H9 (cell line): Measurements from ENCODE around the gene FBN3. TPM values are rescaled to one million over a fixed set of nuclear protein-coding genes. Genes with fewer than 3 reads are reported as not detected.

Source experiments
- DNase-seq: peaks from one replicate; pipeline ENCODE4 v3.0.0-alpha.2; 2017
- H2AFZ ChIP-seq: one replicate; pipeline ENCODE4 v1.6.1; 2013; ENCODE audit warnings: mild to moderate bottlenecking, low read length, control low read depth, moderate library complexity
- H2AK5ac ChIP-seq: 2 replicates; pipeline ENCODE4 v1.6.1; 2013; ENCODE audit warnings: low read length, control low read depth, mixed read lengths; ENCODE audit not compliant: insufficient read length
- H2BK120ac ChIP-seq: one replicate; pipeline ENCODE4 v1.6.1; 2013; ENCODE audit warnings: low read depth, mild to moderate bottlenecking, low read length, control low read depth, inconsistent platforms; ENCODE audit not compliant: poor library complexity, severe bottlenecking
- H2BK12ac ChIP-seq: 2 replicates; pipeline ENCODE4 v1.6.1; 2013; ENCODE audit warnings: low read length, control low read depth, mixed read lengths, low read depth; ENCODE audit not compliant: insufficient read length
- H2BK15ac ChIP-seq: 2 replicates; pipeline ENCODE4 v1.6.1; 2013; ENCODE audit warnings: low read depth, low read length, control low read depth
- H2BK20ac ChIP-seq: one replicate; pipeline ENCODE4 v1.6.1; 2013; ENCODE audit warnings: low read depth, mild to moderate bottlenecking, low read length, control low read depth, inconsistent platforms; ENCODE audit not compliant: poor library complexity, severe bottlenecking
- H2BK5ac ChIP-seq: 2 replicates; pipeline ENCODE4 v1.6.1; 2013; ENCODE audit warnings: low read length, control low read depth, mixed read lengths; ENCODE audit not compliant: insufficient read length
- H3K14ac ChIP-seq: 2 replicates; pipeline ENCODE4 v1.6.1; 2013; ENCODE audit warnings: low read length, control low read depth; ENCODE audit not compliant: insufficient read depth
- H3K18ac ChIP-seq: 2 replicates; pipeline ENCODE4 v1.6.1; 2013; ENCODE audit warnings: low read depth, mild to moderate bottlenecking, mixed read lengths, low read length, control low read depth; ENCODE audit not compliant: insufficient read length
- H3K23ac ChIP-seq: 2 replicates; pipeline ENCODE4 v1.6.1; 2013; ENCODE audit warnings: low read length, control low read depth, mixed read lengths, low read depth; ENCODE audit not compliant: insufficient read length
- H3K23me2 ChIP-seq: 2 replicates; pipeline ENCODE4 v1.6.1; 2013; ENCODE audit warnings: low read depth, mild to moderate bottlenecking, mixed read lengths, low read length, control low read depth; ENCODE audit not compliant: insufficient read length, poor library complexity, severe bottlenecking
- H3K27ac ChIP-seq: 2 replicates; pipeline ENCODE4 v1.5.1; 2013; ENCODE audit warnings: low read length, control low read depth, mixed read lengths, low read depth; ENCODE audit not compliant: insufficient read length
- H3K27me3 ChIP-seq: 2 replicates; pipeline ENCODE4 v1.6.1; 2013; ENCODE audit warnings: low read length, control low read depth, inconsistent platforms; ENCODE audit not compliant: insufficient read depth
- H3K4ac ChIP-seq: 2 replicates; pipeline ENCODE4 v1.6.1; 2013; ENCODE audit warnings: low read depth, mild to moderate bottlenecking, control low read depth, inconsistent platforms, low read length, moderate library complexity
- H3K4me1 ChIP-seq: 2 replicates; pipeline ENCODE4 v1.6.1; 2013; ENCODE audit warnings: low read length, control low read depth, inconsistent platforms; ENCODE audit not compliant: insufficient read depth
- H3K4me2 ChIP-seq: 2 replicates; pipeline ENCODE4 v1.6.1; 2013; ENCODE audit warnings: low read length, control low read depth, mixed read lengths; ENCODE audit not compliant: insufficient read length, insufficient read depth
- H3K56ac ChIP-seq: 2 replicates; pipeline ENCODE4 v1.6.1; 2013; ENCODE audit warnings: low read depth, mild to moderate bottlenecking, mixed read lengths, low read length, control low read depth; ENCODE audit not compliant: insufficient read length
- H3K79me1 ChIP-seq: 2 replicates; pipeline ENCODE4 v1.6.1; 2013; ENCODE audit warnings: low read depth, mild to moderate bottlenecking, moderate library complexity, low read length, control low read depth, inconsistent platforms; ENCODE audit not compliant: insufficient read depth, poor library complexity, severe bottlenecking
- H3K79me2 ChIP-seq: 2 replicates; pipeline ENCODE4 v1.6.1; 2013; ENCODE audit warnings: low read length, control low read depth, inconsistent platforms; ENCODE audit not compliant: insufficient read depth
- H3K9ac ChIP-seq: 2 replicates; pipeline ENCODE4 v1.6.1; 2013; ENCODE audit warnings: low read length, control low read depth, mixed read lengths; ENCODE audit not compliant: insufficient read length; ENCODE audit errors: extremely low read depth
- H3K9me3 ChIP-seq: one replicate; pipeline ENCODE4 v1.6.1; 2013; ENCODE audit warnings: low read depth, low read length, inconsistent platforms; ENCODE audit not compliant: control insufficient read depth
- H3T11ph ChIP-seq: one replicate; pipeline ENCODE4 v1.6.1; 2013; ENCODE audit warnings: mild to moderate bottlenecking, low read length, control low read depth, inconsistent platforms
- H4K20me1 ChIP-seq: one replicate; pipeline ENCODE4 v1.6.1; 2013; ENCODE audit not compliant: control insufficient read depth, insufficient read length, insufficient read depth
- H4K5ac ChIP-seq: 2 replicates; pipeline ENCODE4 v1.6.1; 2013; ENCODE audit warnings: low read depth, mild to moderate bottlenecking, mixed read lengths, low read length, control low read depth; ENCODE audit not compliant: insufficient read length
- H4K8ac ChIP-seq: replicated peaks from 2 replicates; pipeline ENCODE4 v1.6.1; 2013; ENCODE audit warnings: low read length, control low read depth, mixed read lengths, low read depth; ENCODE audit not compliant: insufficient read length
- H4K91ac ChIP-seq: 2 replicates; pipeline ENCODE4 v1.6.1; 2013; ENCODE audit warnings: low read depth, mild to moderate bottlenecking, moderate library complexity, mixed read lengths, low read length, control low read depth; ENCODE audit not compliant: insufficient read length
- H3K27ac Mint-ChIP-seq, 3 experiments: 2 replicates in 2 of 3; 3 replicates in 1 of 3; pipeline ENCODE4 v1.8.0; 2020 to 2021; ENCODE audit warnings: mixed read lengths in 3 of 3, mild to moderate bottlenecking in 1 of 3, moderate library complexity in 1 of 3
- H3K27me3 Mint-ChIP-seq: 2 replicates; pipeline ENCODE4 v1.8.0; 2021; ENCODE audit warnings: low read depth, mild to moderate bottlenecking, moderate library complexity, mixed read lengths
- H3K36me3 Mint-ChIP-seq, 3 experiments: 2 replicates in 2 of 3; 3 replicates in 1 of 3; pipeline ENCODE4 v1.8.0; 2020 to 2021; ENCODE audit warnings: low read depth in 3 of 3, mixed read lengths in 3 of 3; ENCODE audit not compliant: insufficient read depth in 1 of 3
- H3K4me1 Mint-ChIP-seq, 2 experiments: 2 replicates each; pipeline ENCODE4 v1.8.0; 2020; ENCODE audit warnings: mixed read lengths in 2 of 2
- H3K4me3 Mint-ChIP-seq, 2 experiments: 2 replicates in 1 of 2; 3 replicates in 1 of 2; pipeline ENCODE4 v1.8.0; 2020 to 2021; ENCODE audit warnings: mild to moderate bottlenecking in 2 of 2, mixed read lengths in 2 of 2, moderate library complexity in 1 of 2
- H3K9me3 Mint-ChIP-seq, 2 experiments: 2 replicates in 1 of 2; 3 replicates in 1 of 2; pipeline ENCODE4 v1.8.0; 2020; ENCODE audit warnings: mild to moderate bottlenecking in 2 of 2, mixed read lengths in 2 of 2, moderate library complexity in 1 of 2
- CTCF ChIP-seq: fragments of 200-600 bp; sonication (generic); conservative IDR thresholded peaks from 3 replicates; pipeline ENCODE4 v1.8.0; 2021; ENCODE audit warnings: antibody characterized with exemption, mild to moderate bottlenecking
- WGBS: extraction: QIAGEN DNeasy Blood & Tissue Kit; methylation state at CpG from one replicate; pipeline ENCODE4 v1.1.7; 2013; ENCODE audit warnings: missing lambda C conversion rate, low lambda C conversion rate, mixed read lengths; ENCODE audit not compliant: insufficient read length; ENCODE audit errors: extremely low coverage; 5-methylcytosine and 5-hydroxymethylcytosine counted together
- total RNA-seq: library from RNA; stranded (reverse); gene quantifications from 2 replicates; pipeline ENCODE4 v1.2.1, GENCODE V29; 2021

FBN3 gene
- total RNA-seq, 1 experiment from 2014 or later, result 31.0 TPM

DNA sequence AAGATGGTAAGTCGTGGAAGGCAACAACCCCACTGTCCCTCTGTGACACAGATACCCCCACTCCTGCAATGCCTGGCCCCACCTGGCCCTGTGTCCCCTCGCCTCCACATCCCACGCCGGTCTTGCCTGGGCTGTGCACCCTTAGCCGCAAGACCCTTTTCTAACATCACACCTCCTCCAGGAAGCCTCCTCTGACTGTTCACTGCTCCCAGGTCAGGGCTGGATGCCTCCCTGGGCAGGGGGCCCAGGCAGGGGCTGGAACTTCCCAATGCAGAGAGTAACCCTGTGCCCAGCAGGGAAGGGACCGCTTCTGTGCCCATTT, 1.3 kb downstream of the FBN3 start:
- Mint-ChIP-seq H3K4me1 (peaks cover 32 to 43% of the 10 kb centered on the region in 2 experiments), H3K36me3 (peaks cover 0 to 15% (median 9%) of the 10 kb centered on the region in 3 experiments; a peak in 3 of 7 replicates), H3K4me3 (peak overlapping the region; percentile 77 to 84), H3K27ac (peak overlapping the region; percentile 82 to 90 (median 86); a peak in 6 of 7 replicates), H3K9me3 (no peaks in the 10 kb centered on the region), H3K27me3 (peaks cover 3% of the 10 kb centered on the region)
- peaks cover 6% of the 10 kb centered on the region for H3K23me2 ChIP-seq
- no peak overlapping the region for H4K8ac ChIP-seq
- no peaks in the 10 kb centered on the region for H3K4me1 ChIP-seq
- H3K9ac ChIP-seq, result no peak overlapping the region
- no peaks in the 10 kb centered on the region for H3K79me2 ChIP-seq
- H2BK20ac ChIP-seq, result no peak overlapping the region
- no peak overlapping the region for H2BK5ac ChIP-seq
- H3K4ac ChIP-seq, result no peak overlapping the region
- no peak overlapping the region for H3K56ac ChIP-seq
- H3K79me1 ChIP-seq, result no peaks in the 10 kb centered on the region
- H4K20me1 ChIP-seq, result no peaks in the 10 kb centered on the region
- H3K23ac ChIP-seq, result no peak overlapping the region
- no CpG with 5 or more reads among the region's 6 CpGs for WGBS
- no peak overlapping the region for H2AK5ac ChIP-seq
- no peak overlapping the region for H3K27ac ChIP-seq
- H2AFZ ChIP-seq, result no peak overlapping the region
- no peak overlapping the region for H4K91ac ChIP-seq
- H2BK120ac ChIP-seq, result no peak overlapping the region
- no peak overlapping the region for H3K14ac ChIP-seq
- no peak overlapping the region for H3K18ac ChIP-seq
- no peak overlapping the region for H4K5ac ChIP-seq
- no peak overlapping the region for H2BK15ac ChIP-seq
- no peak overlapping the region for H2BK12ac ChIP-seq
- no peaks in the 10 kb centered on the region for H3K9me3 ChIP-seq
- peak overlapping the region; percentile 21 for H3K4me2 ChIP-seq
- no peak for DNase-seq
- no peak for TF ChIP-seq CTCF
- H3K27me3 ChIP-seq, result no peaks in the 10 kb centered on the region
- no peak overlapping the region for H3T11ph ChIP-seq
